Right renal pelvis (tissue), 4 donors: Measurements from ENCODE around the gene HOXD8. TPM values are rescaled to one million over a fixed set of nuclear protein-coding genes. Genes with fewer than 3 reads are reported as not detected.

Experiments
- DNase-seq, 4 donors: peaks; one replicate each; pipeline ENCODE4 v3.0.0-alpha.2; 2013; ENCODE audit warnings: low read depth in 4 of 4, low spot score in 3 of 4, missing footprints in 1 of 4
- polyA plus RNA-seq, 4 donors: library from polyadenylated mRNA; unstranded; fragments of 120-200 nt; gene quantifications; one replicate each; pipeline ENCODE4 v1.2.1, GENCODE V29; 2013; ENCODE audit not compliant: insufficient read length in 4 of 4

HOXD8 gene
- polyA plus RNA-seq, 4 donors, result 212 to 250 (median 235) TPM

DNA sequence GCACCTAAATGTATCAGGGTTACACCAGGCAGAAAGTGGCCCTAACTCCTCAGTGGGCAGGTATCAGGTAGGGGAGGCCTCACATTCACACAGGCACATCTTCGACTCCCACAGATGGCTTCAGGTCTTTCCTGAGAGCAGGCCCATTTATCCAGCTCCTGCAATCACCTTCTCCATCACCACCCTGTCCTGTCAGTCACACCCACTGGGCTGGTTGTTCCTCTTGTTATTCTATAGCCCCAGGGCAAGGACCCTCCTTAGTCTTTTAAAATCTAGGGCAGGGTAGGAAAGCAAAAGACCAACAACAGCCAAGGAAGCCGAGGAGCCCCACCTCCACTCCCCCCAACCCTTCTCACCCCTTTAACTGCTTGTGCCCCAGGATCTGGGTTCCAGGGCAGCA lies 12.8 kb downstream of the HOXD8 start:
- no peak for DNase-seq

GRCh38 chr2:176145085-176145969 lies 15.8 kb downstream of the HOXD8 start:
- DNase-seq, result no peak

DNA sequence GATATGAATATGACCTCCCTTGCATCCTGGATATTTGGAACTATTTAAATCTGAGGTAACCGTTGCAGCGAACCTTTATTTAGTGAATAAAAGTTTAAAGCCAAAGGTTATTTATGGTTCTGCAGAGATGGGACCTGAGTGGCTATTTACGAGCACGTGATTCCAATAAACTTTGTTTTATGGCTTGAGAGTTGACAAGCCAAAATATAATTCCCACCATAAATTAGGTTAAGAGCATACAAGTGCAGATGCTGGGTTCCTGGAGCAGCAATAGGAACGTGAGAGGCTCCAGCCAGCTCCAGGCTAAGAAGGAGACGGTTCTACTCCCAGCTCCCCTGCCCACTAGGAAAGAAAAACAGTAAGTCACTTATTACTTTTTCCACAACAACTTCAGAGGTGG lies 16.6 kb downstream of the HOXD8 start:
- DNase-seq, result no peak

DNA sequence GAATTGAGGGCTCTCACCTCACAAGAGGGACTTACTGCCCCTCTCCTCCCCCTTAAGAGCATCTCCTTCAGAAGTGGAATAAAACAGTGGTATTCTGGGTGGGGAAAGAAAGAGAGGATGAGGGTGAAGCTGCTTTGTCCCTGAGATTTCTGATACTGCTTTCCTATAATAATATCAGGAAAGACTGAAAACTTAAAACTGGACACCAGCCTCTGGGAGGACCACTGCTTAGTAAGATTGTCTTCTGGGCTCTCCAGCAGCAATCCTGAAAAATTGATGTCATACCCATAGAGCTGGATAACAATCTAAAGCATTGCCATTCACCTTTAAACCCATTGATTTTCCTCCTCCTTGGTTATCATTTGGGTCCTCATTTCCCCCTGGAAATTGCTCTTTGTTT lies 17.1 kb downstream of the HOXD8 start:
- no peak for DNase-seq

DNA sequence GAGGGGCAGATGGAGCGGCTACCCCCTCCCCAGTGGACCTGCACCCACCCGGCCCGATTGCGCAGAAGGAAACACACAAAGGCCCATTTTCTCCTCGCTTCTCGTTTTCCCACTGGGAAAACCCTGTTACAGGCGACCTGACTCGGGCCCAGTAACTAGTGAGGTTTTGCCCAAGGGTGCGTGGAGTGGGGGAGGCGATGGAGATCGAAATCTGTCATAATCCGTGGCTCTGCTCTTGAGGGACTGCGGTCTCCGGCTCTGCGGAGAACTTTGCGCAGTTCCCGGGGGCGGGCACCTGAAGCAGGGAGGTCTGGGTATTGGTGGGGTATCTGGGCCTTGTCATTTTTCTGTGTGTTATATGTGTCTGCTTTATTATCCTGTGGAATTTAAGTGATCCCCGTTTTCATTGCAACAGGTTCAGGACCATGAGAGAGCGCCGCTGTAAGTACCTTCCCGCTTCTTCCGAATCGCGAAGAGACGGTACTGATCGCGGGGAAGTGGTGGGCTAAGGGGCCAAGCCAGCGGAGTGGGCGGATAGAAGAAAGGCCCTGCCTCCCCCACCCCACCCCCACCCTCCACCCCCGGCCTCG lies 17.8 kb downstream of the HOXD8 start:
- DNase-seq, result no peak

DNA sequence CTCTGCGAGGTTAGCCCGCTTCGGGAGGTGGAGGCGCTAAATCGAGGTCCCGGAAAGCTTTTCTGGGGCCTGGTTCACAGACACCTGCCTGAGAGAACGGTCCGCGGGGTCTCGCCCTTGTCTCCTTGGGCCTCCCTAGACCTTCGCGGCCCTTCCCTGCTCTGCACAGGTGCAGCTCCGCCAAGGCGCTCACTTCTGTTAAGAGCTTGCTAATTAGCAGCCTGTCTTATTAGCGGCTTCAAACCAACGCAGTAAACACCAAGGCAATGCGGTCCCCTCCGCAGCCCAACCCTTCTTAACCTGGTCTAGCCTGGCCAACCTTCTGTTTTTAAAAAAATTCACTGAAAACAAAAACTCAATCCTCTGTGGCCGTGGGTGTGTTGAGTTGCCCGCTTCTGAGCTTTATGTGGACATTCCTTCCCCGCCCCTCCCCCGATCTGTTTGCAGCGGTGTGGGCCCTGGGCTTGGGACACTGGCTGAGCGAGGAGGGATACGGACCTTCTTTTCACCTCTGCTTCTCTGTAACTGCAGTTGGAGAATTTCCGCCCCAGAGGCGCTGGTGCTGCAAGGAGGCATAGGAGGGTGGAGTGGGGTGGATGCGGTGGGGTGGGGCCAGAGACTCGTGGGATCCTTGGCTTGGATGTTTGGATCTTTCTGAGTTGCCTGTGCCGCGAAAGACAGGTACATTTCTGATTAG lies 18.4 kb downstream of the HOXD8 start:
- DNase-seq, result no peak

DNA sequence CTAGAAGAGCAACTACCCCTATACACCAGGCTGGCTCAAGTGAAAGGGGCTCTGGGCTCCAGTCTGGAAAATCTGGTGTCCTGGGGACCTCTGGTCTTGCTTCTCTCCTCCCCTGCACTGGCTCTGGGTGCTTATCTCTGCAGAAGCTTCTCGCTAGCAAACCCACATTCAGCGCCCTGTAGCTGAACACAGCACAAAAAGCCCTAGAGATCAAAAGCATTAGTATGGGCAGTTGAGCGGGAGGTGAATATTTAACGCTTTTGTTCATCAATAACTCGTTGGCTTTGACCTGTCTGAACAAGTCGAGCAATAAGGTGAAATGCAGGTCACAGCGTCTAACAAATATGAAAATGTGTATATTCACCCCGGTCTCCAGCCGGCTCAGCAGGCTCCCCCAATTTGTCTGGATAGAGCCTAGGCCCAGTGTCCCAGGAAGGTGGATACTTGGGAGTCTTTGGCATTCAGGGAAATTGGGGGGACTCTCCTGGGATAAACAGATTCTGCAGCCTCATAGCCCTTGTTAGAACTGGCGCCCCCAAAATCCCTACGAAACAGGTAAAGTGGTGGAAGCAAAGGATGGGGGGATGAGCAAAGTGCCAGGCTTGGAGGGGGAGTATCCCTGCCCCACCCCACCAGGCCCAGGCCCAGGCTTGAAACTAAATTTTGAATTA lies 19.4 kb downstream of the HOXD8 start:
- no peak for DNase-seq

DNA sequence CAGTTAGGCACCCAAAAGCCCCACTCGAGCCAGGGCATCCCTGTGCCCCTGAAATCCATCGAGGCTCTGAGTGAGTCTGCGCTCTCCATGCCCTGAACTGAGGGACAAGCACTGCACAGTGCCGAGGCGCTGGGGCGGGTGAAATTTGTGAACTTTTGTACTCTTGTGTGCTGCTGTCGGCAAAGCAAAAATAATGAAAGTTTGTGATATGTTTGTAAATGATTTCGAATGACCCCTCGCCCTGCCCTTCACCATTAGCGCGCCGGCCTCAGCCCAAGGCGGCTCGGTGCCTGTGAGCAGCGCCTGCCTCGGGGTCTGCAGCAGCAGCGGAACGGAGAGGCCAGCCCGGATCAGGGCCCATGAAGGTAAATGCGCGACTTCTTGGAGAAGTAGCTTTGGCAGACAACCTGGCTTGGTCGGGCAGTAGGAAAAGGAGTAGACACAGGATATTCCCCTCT lies 20.0 kb downstream of the HOXD8 start:
- no peak for DNase-seq

- no peak for DNase-seq
These were observed 20.6 kb downstream of the HOXD8 start for GRCh38 chr2:176149939-176150583.

- DNase-seq, result no peak
These were observed 21.3 kb downstream of the HOXD8 start for GRCh38 chr2:176150584-176151441.

- DNase-seq, result no peak
These were observed 22.2 kb downstream of the HOXD8 start, which contains the start of gene HOXD4 for GRCh38 chr2:176151442-176152287. Gene HOXD4, plus strand, starts transcription at chr2:176151550. Its CDS starts 84 bp downstream, at chr2:176151634.

GRCh38 chr2:176152350-176153181 lies 23.1 kb downstream of the HOXD8 start:
- no peak for DNase-seq

DNA sequence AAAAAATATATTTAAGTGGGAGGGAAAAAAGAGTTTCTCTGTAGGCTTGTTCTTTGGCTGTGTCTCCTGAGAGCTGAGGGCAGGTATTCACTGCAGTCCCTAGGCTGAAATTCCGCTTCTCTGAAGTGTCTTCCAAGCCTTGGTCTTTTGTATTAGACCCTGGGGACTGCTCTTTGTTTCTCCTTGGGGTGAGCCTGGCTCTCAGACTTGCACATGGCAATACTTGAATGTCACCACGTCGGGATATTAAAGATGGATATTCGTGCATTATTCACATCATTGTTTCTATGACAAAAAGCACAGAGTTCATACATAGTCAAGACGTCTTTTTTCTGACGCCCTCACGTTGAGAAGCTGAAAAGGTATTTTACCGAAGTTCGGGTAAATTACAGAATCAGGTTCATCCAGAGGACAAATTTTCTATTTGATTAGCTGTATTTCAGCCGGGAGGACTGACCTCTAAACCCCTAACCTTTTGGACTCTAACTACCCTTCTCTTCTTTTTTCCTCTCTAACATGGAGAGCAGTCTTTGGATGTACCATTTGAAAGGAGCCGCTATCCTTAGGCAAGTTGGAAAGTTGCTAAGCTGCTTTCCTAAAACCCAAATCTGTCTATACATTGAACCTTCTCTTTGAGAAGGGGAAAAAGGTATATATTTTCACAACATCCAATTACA lies 25.2 kb downstream of the HOXD8 start:
- DNase-seq, result no peak

DNA sequence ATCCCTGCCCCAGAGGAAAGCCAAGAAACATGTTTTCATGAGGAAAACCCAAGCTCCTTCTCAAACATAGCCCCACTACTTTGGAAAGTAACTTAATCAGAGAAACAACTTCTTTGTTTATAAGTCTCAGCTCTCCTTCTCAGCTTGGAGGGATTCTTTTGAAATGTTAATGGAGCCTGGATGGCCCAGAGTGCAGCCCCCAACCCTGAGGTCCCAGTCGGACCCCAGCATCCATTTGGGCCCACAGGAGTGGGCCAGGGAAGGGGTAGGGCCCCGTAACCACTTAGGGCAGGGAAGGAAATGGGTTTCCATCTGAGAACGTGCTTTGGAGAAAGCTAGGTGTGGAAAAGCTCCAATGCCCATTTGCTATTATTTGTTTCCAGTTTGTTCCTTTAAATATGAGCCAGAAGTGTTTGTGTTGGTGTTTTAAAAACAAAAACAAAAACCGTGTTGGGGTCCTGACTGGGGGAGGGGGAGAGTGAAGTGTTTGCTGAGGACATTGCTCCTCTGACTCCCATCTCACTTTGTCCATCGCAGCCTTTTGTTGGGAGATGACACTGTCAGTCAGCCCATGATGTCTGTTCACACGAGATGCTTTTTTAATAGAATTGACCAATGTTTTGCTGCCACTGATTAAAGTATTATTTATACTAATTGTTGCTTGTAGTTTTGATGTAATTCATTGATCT lies 26.0 kb downstream of the HOXD8 start:
- no peak for DNase-seq

DNA sequence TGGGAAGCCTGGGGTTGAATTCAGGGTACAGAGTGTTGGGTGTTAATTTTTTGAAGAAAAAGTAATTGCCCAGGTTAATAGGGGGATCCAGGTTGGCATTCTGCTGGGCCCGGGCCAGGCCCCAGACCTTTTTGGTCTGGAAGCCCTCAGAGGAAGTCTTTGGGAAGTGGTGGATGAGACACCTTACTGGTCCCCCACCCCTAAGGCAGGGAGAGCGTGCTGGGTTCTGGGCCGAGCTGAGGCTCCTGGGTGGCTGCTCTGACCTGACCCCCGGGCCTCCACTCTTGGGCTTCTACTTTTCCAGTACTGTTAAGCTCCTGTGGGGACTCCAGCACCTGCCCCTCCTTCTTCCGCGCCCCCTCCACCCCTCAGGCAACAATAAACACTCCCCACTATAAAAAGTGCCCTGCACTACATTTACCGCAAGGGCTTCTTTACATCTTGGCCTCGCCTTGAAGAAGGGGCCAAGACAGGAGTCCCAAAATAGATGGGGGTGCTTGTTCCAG lies 26.8 kb downstream of the HOXD8 start:
- no peak for DNase-seq

- peak in 1 of 4 donors; percentile 59 for DNase-seq
These were observed 27.4 kb downstream of the HOXD8 start, which contains the start of gene HOXD3 for GRCh38 chr2:176156807-176157498. Gene HOXD3, plus strand, starts transcription at chr2:176157307. Its CDS starts 11,808 bp downstream, at chr2:176169115.
